ENCODE data around the gene CCND1.
A peak's percentile ranks its signal among the peaks of the same experiment; 100 is the strongest.

CCND1 gene

GRCh38 chr11:69643646-69644045 is 2.7 kb downstream of the CCND1 start:
- no peak for TF ChIP-seq TCF12 (IDR thresholded peaks at IDR 0.05; ENCODE audit: low read depth)
- TF ChIP-seq CREB1 (IDR thresholded peaks at IDR 0.05; ENCODE audit: low read depth) = no peak
- TF ChIP-seq CEBPB (IDR thresholded peaks at IDR 0.05) = no peak
- no peak for TF ChIP-seq TAF1 (IDR thresholded peaks at IDR 0.05; ENCODE audit: low read depth)
- no peak for TF ChIP-seq USF1 (IDR thresholded peaks at IDR 0.05)
- TF ChIP-seq EP300 (IDR thresholded peaks at IDR 0.05; ENCODE audit: borderline replicate concordance) = no peak
- no peak for TF ChIP-seq MAX (IDR thresholded peaks at IDR 0.05)
- no peak for TF ChIP-seq TEAD4 (IDR thresholded peaks at IDR 0.05)
- TF ChIP-seq YY1 (IDR thresholded peaks at IDR 0.05; ENCODE audit: low read depth) = no peak
- TF ChIP-seq NFIC (IDR thresholded peaks at IDR 0.05) = no peak
- TF ChIP-seq RAD21 (IDR thresholded peaks at IDR 0.05; ENCODE audit: low read depth) = no peak
- no peak for TF ChIP-seq ZBTB7A (IDR thresholded peaks at IDR 0.05; ENCODE audit: low read depth)
- TF ChIP-seq FOXM1 (IDR thresholded peaks at IDR 0.05; ENCODE audit: borderline replicate concordance, low read depth) = no peak
- no peak for TF ChIP-seq REST (IDR thresholded peaks at IDR 0.05; ENCODE audit: low read depth)
- TF ChIP-seq EGR1 (IDR thresholded peaks at IDR 0.05) = no peak

GRCh38 chr11:69644071-69644961 is 3.4 kb downstream of the CCND1 start:
- TF ChIP-seq NFIC (IDR thresholded peaks at IDR 0.05) (peak; percentile 73), USF1 (IDR thresholded peaks at IDR 0.05) (peak; percentile 88), EGR1 (IDR thresholded peaks at IDR 0.05) (no peak), TEAD4 (IDR thresholded peaks at IDR 0.05) (no peak), CEBPB (IDR thresholded peaks at IDR 0.05) (no peak), ZBTB7A (IDR thresholded peaks at IDR 0.05; ENCODE audit: low read depth) (peak; percentile 44; the same call in 1 of the 2 replicates), TAF1 (IDR thresholded peaks at IDR 0.05; ENCODE audit: low read depth) (no peak), FOXM1 (IDR thresholded peaks at IDR 0.05; ENCODE audit: borderline replicate concordance, low read depth) (no peak), CREB1 (IDR thresholded peaks at IDR 0.05; ENCODE audit: low read depth) (no peak), YY1 (IDR thresholded peaks at IDR 0.05; ENCODE audit: low read depth) (no peak), EP300 (IDR thresholded peaks at IDR 0.05; ENCODE audit: borderline replicate concordance) (no peak), REST (IDR thresholded peaks at IDR 0.05; ENCODE audit: low read depth) (no peak), MAX (IDR thresholded peaks at IDR 0.05) (peak; percentile 97), RAD21 (IDR thresholded peaks at IDR 0.05; ENCODE audit: low read depth) (0 out of 2 replicates have a peak, but pooled peaks have one; percentile 2), TCF12 (IDR thresholded peaks at IDR 0.05; ENCODE audit: low read depth) (no peak)

- TF ChIP-seq YY1 (IDR thresholded peaks at IDR 0.05; ENCODE audit: low read depth) (no peak), EP300 (IDR thresholded peaks at IDR 0.05; ENCODE audit: borderline replicate concordance) (no peak), TAF1 (IDR thresholded peaks at IDR 0.05; ENCODE audit: low read depth) (no peak), USF1 (IDR thresholded peaks at IDR 0.05) (no peak), EGR1 (IDR thresholded peaks at IDR 0.05) (no peak), TCF12 (IDR thresholded peaks at IDR 0.05; ENCODE audit: low read depth) (no peak), ZBTB7A (IDR thresholded peaks at IDR 0.05; ENCODE audit: low read depth) (no peak), CEBPB (IDR thresholded peaks at IDR 0.05) (no peak), REST (IDR thresholded peaks at IDR 0.05; ENCODE audit: low read depth) (no peak), CREB1 (IDR thresholded peaks at IDR 0.05; ENCODE audit: low read depth) (no peak), MAX (IDR thresholded peaks at IDR 0.05) (no peak; the same call in 1 of the 2 replicates), FOXM1 (IDR thresholded peaks at IDR 0.05; ENCODE audit: borderline replicate concordance, low read depth) (no peak), TEAD4 (IDR thresholded peaks at IDR 0.05) (no peak)
Measured at GRCh38 chr11:69644962-69645675, 4.2 kb downstream of the CCND1 start.

Data from Ishikawa (cell line).